GM12891 (cell line): ENCODE data around the gene CCDC86.

ENCODE experiments used
- POLR2A ChIP-seq: IDR thresholded peaks from 2 replicates; pipeline ENCODE4 v1.6.1; 2011; ENCODE audit warnings: low read depth, low read length, control low read depth
- POLR2AphosphoS5 ChIP-seq: IDR thresholded peaks from 2 replicates; pipeline ENCODE4 v1.6.1; 2011; ENCODE audit warnings: low read depth, low read length, control low read depth
- POU2F2 ChIP-seq: IDR thresholded peaks from 2 replicates; pipeline ENCODE4 v1.6.1; 2011; ENCODE audit warnings: low read depth, mild to moderate bottlenecking, control low read depth, low read length, moderate library complexity
- TAF1 ChIP-seq: IDR thresholded peaks from 2 replicates; pipeline ENCODE4 v1.6.1; 2011; ENCODE audit warnings: low read depth, low read length, control low read depth

DNA sequence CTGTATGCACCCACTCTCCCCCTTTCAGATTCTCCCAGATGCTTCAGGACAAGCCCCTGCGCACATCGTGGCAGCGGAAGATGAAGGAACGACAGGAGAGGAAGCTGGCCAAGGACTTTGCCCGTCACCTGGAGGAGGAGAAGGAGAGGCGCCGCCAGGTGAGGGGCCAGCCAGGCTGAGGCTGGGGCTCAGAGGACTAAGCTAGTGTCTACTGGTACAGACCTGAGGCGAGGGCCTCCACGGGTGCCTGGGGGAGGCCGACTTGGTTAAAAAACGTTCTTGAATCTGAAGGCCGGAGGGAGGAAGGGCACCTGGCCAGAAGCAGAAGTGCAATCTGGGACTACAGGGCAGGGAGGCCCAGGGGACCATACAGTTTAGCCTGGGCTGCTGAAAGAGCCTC, 6.0 kb downstream of the CCDC86 start:
- TF ChIP-seq POLR2A: no peak
- no peak for TF ChIP-seq POLR2AphosphoS5
- no peak for TF ChIP-seq TAF1
- no peak for TF ChIP-seq POU2F2
